ENCODE results near the gene F5. TPM values are rescaled to one million over a fixed set of nuclear protein-coding genes. Genes with fewer than 3 reads are reported as not detected.

Gene F5
- total and polyA plus RNA-seq, 10 of the 15 experiments (the other 5 are each of a cell fraction or from before 2014, with no cell fraction given): under 0.01 to 3.8 (median 0.40) TPM

- Histone ChIP-seq H3K4me3 (no peak overlapping the region), H3K27me3 (replicated peaks in 1 of 2; ENCODE audit: control insufficient read depth in 2 of 2, insufficient read depth in 2 of 2, low read length in 1 of 2) (no peaks in the 10 kb centered on the region), H3K4me2 (ENCODE audit: control insufficient read depth, insufficient read depth) (no peak overlapping the region), H3K9me3 (replicated peaks; ENCODE audit: control insufficient read depth, insufficient read depth, low read length) (no peaks in the 10 kb centered on the region), H3K36me3 (ENCODE audit: control insufficient read depth in 2 of 2, insufficient read depth in 2 of 2, low read length in 1 of 2) (no peaks in the 10 kb centered on the region), H3K4me1 (ENCODE audit: control insufficient read depth, insufficient read depth, low read length) (no peaks in the 10 kb centered on the region), H2AFZ (ENCODE audit: control insufficient read depth, low read depth, low read length) (no peak overlapping the region; the same call in 1 of the 2 replicates), H3K27ac (ENCODE audit: control insufficient read depth, insufficient read depth) (no peak overlapping the region), H3K79me2 (ENCODE audit: control insufficient read depth, insufficient read depth, low read length) (no peaks in the 10 kb centered on the region), H4K20me1 (ENCODE audit: control insufficient read depth, insufficient read depth) (no peaks in the 10 kb centered on the region), H3K9ac (ENCODE audit: control insufficient read depth, insufficient read depth, low read length) (no peak overlapping the region)
- intact Hi-C loops (cut with micrococcal nuclease; ENCODE audit: unreplicated experiment) (no loop called here), in situ Hi-C loops (cut with MboI) (no loop called here)
- ChIA-PET SMC1A (ENCODE audit: uncharacterized antibody, unreplicated experiment) (interaction anchor here (0.6 to 0.8 kb wide), 2 partner anchors 16 to 753 kb away, joined by 3 read pairs; no protein-coding TSS in a partner anchor), RAD21 (ENCODE audit: unreplicated experiment) (no interaction called here), CTCF (interaction anchor here (0.8 to 1.4 kb wide), 3 partner anchors 13 to 147 kb away, joined by 3 to 6 read pairs (median 4); partner anchors contain the start of gene F5), POLR2A (no interaction called here)
- no peak for DNase-seq (ENCODE audit: low read depth, low spot score)
- no peak for FAIRE-seq
- TF ChIP-seq E4F1 (IDR thresholded peaks at IDR 0.05; ENCODE audit: borderline replicate concordance, partially characterized antibody): no peak
- TF ChIP-seq BCL3 (IDR thresholded peaks at IDR 0.05; ENCODE audit: borderline replicate concordance, insufficient read depth, low read depth, low read length, poor library complexity, severe bottlenecking): no peak
- TF ChIP-seq ATF2 (IDR thresholded peaks at IDR 0.05; ENCODE audit: low read length): no peak
- TF ChIP-seq ATF7 (IDR thresholded peaks at IDR 0.05; ENCODE audit: low read depth): no peak
- BruUV-seq (replicated peaks): no TSS peak
- ATAC-seq: no peak
- 97% methylated on average over 3 of the region's 3 CpGs for WGBS (ENCODE audit: insufficient coverage, insufficient replicate concordance, low lambda C conversion rate, missing lambda C conversion rate)
Measured at GRCh38 chr1:169565335-169566271, 20.7 kb downstream of the F5 start.

Measured in GM12878 (cell line).